ENCODE data around the gene GPR15.

DNA sequence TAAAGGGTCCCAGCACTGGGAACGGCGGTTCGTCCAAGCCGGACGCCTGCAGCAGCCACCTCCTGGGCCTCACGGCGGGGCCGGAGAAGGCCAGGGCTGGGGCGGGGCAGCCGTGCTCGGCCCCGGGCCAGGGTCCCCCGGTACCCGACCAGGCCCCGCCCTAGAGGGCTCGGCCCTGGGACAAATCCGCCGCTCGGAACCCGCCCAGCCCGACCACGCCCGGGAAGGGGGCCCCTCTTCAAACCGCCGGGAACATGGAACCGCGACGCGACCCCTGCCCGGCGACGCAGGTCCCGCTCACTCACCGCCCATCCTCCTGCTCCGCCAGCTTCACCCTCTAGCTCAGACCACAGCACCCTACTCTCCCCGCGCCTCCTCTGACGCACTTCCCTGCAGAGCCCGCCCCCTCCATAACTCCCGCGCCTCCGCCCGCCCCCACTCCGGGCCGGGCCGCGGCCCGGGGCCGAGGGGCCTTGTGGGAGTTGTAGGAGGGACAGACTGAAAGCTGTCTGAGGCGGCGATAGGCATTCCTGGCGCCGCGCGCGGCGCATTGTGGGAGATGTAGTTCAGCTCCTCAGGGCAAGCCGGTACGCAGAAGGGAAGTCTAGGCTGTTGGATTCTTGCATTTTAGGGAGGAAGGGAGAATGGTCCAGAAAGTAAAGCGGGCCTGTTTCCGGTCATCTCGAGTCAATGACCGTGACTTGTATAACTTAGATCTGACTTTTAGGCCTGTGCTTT, 9.1 kb upstream of the GPR15 start, which contains the start of gene CLDND1:
- TF ChIP-seq EZH2 (IDR thresholded peaks at IDR 0.05; ENCODE audit: insufficient read depth, poor library complexity, severe bottlenecking) (no peak), EZH2phosphoT487 (IDR thresholded peaks at IDR 0.05; ENCODE audit: insufficient read depth, low read depth) (no peak)
